HG03460 (cell line): ENCODE results near the gene ARL15.
"Not testable (repeated sequence)": the region's sequence is repeated elsewhere in the genome, so short reads cannot be mapped to it uniquely, and the experiment has no call there.

Source experiments
- ATAC-seq: cut with Tn5 transposase; IDR thresholded peaks from one replicate; pipeline ENCODE4 v1.9.1; 2021; ENCODE audit not compliant: unreplicated experiment

The ARL15 gene

DNA sequence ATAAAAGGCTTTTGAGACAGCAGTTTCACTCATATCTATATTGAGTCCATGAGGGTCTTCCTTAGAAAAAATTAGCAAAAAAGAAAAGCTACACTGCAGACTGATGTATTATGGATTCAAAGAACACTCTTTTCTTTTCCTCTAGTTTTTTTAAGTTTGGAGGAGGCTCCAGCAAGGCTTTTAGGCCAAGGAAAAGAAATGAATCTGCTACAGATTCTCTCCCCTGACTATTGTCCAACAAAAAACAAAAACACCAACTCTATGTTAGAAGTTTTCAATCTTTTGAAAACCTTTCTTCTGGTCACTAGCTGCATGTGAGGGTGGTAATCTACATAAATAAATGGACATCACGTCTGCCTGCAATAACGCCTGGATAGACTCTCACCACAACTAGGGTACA lies 310.4 kb downstream of the ARL15 start:
- no peak for ATAC-seq

DNA sequence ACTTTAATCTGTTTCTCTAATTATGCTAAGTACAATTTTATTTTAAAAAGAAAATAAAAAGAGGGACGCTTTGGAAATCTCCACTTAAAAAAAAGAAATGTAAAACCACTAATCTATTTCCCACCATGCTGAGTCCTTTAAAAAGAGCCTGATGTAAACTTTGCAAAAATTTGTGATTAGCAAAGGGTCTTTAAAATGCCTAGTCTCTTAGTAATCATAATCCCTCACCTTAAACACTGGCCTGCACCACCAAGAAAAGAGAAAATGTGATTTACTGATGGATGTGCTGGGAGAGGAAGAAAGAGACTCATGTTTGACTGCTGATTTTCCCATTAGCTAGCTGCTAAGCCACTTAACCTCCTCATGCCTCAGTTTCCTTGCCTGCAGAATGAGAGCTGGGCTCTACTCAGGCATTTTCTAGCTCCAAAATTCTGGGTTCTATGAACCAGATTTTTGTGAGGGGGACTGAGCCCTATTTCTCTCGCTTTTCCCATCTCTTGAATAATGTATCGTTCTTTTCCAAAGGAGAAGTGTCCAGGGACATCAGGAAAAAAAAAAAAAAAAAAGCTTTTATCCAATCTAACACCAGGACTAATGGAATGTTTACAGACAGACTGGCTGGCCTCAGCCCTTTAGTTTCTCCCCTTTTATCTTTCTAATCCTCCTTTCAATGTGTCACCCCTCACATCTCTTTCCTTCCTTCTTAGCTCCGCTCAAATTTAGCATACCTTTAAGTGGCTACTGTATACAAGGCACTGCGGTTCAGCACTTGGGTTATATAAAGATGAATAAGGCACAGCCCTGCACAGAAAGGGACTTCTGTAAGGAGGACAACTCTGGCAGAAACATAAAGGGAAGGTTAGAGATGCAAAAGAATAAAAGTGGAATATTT lies 312.4 kb downstream of the ARL15 start:
- no peak for ATAC-seq

DNA sequence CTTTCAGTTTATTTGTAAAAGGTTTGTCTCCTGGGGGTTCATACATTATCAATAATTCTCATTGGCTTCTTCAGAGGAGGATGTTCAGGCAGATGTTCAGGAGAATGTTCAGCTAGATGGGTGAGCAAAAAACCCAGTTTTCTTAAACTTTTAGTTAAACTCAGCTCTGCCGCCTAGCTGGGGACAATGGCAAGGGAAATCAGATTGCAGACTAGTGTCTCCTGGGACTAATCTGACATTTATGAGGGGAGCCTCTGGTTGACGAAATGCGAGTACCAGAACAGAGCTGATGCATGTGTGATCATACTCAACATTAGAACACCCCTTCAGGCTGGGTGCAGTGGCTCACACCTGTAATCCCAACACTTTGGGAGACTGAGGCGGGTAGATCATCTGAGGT lies 314.4 kb downstream of the ARL15 start:
- ATAC-seq = no peak

DNA sequence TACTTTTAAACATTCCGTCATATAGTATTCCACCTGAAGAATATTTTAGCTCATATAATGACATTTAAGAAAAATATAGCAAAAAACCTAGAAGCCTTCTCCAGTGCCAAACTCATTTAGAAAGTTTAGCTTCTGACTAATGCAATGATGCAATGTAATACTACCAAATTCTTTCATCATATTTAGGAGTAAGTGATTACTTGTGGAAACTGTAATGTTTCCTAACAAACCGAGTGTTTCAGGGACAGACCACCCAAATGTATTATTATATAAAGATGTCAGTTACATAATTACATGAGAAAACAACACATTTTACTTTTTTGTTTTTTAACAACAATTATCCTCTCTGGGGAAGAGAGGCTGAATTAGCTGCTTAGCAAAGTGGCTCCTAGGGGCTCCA lies 316.2 kb downstream of the ARL15 start:
- ATAC-seq = no peak

DNA sequence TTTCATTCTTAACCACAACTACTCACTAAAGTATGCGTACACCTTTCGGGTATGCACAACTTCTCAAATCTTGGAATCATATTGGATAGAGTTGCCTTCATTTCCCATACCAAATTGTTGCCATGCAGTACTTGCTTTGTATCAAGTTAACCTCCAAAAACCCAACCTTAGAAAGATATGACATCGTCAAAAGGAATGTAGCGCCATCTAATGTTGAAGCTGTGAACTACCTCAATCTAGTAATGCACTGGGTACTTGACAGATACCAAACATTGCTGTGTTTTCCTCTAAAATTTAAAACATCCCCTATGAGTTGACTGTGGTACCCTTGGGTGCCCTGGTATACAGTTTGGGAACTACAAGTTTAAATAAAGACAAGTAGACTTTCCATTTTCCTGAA lies 318.4 kb downstream of the ARL15 start:
- no peak for ATAC-seq

DNA sequence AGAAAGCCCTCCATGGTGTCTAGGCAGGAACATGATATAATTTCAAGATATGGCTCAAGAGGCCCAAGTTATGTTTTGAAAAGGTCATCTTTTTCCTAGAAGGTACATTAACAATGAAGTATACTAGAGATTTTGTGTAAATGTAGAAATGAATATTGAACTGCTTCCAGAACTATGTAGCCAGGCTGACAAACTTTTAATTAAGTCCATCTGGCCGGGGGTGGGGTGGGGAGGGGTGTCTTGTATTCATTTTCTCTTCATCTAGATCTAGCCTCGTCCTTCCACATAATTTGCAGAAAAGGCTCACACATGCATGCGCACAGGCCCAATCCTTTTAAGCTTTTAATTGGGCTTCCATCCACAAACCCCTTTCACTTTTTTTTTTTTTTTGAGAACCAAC lies 323.3 kb downstream of the ARL15 start:
- no peak for ATAC-seq

DNA sequence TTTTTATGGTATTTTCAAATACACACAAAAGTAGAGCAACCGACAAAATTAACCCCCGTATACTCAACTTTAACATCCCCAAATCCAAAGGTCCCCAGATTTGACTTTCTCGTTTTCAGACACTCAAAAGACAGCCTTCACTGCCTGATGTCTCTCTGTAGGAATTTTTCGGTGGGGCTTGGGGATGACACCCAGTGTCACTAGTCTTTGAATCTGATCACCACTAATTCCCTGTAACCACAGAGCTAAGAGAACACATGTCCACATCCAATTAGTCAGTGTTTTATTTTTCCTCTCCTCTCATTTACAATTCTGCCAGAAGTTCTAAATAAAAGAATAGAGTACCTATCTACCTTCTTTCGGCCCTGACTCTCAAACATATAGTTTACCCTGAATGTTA lies 324.6 kb downstream of the ARL15 start:
- ATAC-seq = no peak

DNA sequence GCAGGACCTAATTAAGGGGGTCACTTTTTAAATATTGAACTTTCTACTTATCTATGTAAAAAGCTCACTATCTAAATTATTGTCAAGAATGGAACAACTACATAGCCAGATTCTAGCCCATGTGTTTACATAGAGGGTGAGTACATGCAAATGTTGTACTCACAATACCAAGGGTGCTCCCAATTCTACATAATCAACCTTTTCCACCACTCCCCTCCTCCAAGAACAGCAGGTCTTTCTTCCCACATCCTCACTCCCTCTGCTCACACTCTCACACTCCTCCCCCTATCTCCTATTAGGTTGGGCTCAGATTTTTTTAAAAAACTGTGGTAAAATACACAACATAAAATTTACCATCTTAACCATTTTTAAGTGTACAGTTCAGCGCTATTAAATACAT lies 325.4 kb downstream of the ARL15 start:
- no peak for ATAC-seq

DNA sequence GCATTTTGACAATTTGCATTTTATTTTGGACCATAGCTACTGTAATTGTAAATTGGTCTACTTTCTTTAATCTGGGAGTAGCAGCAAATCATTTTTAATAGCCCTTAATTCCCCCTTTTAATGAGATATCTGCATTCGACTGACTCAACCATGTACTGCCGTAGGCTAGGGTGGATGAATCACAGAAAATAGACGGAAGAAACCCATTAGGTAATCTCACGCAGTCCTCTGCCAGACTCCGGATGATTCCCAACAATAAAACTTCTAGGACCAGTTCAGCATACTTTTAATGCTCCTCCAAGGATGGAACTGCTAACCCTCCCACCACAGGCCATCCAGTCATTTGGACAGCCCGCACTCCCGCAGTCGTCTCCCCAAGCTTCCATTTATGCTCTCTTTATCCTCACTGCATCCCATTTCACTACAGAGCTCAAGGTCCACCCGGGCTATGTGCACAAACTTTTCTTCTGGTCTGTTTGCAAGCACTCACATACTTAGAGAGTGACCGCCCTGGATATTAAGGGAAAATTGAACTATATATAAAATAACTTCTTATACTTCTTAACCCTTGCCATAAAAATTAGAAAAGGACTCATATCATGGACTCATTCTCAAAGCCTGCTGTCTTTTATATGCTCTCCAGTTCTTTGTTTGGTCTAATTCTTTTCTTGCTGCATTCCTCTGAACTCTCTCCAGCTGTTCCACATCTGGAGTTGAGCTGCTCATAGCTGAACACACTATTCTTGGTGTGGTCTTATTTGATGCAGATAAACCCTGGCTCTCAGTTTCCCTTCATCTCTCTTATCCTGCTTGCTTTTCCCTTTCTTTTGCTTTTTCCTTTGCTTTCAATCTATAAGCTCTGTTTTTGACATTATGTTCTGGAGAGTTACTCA lies 326.6 kb downstream of the ARL15 start:
- no peak for ATAC-seq

DNA sequence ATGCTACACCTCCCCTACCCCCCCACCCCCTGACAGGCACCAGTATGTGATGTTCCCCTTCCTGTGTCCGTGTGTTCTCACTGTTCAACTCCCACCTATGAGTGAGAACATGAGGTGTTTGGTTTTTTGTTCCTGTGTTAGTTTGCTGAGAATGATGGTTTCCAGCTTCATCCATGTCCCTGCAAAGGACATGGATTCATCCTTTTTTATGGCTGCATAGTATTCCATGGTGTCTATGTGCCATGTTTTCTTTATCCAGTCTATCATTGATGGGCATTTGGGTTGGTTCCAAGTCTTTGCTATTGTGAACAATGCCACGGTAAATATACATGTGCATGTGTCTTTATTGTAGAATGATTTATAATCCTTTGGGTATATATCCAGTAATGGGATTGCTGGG lies 328.1 kb downstream of the ARL15 start:
- ATAC-seq = not testable (repeated sequence)

DNA sequence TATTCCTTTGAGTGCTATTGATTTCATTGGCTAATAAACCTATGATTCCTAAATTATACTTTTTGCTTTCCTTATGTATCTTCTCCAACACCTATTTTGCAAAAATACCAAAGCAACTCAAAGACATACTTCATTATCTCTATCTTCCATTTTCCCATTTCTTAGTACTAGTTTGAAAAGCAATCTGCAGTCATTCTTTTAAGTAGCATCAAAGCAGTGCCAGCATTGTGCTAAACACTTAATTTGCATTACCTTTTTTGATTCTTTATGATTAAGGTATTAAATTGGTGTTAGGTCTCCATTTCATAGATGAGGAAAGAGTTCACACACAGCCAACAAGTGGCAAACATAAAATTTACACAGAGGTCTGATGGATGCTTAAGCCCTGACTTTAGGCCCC lies 330.3 kb downstream of the ARL15 start:
- no peak for ATAC-seq

DNA sequence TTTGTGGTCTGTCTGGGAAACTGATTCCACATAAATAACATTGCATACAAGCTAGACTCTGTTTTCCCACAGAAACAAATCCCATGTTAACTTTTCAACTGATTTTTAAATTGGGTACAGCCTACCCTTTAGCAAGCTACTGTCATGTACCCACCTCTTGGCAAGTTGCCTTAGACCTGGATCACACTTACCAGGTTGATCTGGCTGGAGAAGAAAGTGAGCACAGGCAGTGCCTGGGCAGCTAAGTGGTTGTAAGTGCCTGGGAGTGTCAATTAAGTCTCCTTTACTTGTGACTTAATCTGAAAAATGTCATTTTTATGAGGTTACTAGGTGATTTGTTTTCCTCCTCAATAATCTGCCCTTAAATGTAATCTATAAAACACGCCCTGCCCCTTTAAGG lies 336.4 kb downstream of the ARL15 start:
- ATAC-seq = no peak

DNA sequence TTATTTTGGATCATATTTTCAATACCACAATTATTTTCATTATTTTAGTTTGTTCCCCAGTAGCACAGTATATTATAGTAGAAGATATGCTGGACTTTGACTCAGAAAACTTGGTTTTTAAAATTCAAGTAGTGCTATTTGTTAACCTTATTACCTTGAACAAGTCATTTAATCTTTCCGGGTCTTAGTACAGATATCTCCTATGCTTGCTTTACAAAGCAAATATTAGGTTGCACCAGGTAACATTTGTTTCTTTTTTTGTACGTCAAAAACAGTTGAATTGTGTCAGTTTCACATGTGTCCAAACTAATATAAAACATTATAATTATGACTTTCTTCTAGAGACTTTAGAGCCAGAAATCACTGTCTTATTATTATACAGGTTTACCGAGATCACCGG lies 338.1 kb downstream of the ARL15 start:
- no peak for ATAC-seq

DNA sequence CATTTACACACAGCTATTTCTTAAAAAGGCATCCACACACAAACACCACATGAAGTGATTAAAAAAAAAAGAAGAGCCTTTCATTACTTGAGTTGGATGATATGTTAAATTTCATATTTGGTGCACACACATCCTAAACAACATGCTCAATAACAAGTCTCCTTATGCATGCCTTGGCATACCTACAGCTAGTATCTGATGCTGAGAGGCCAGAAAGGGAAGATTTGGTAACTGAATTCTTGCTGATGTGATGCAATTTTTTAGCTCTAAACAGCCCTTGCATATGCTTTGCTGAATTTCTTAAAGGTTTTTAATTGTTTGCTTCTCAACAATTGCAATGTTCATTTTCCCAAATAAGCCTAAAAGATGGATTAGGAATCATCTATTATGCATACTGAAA lies 338.8 kb downstream of the ARL15 start:
- ATAC-seq = no peak

DNA sequence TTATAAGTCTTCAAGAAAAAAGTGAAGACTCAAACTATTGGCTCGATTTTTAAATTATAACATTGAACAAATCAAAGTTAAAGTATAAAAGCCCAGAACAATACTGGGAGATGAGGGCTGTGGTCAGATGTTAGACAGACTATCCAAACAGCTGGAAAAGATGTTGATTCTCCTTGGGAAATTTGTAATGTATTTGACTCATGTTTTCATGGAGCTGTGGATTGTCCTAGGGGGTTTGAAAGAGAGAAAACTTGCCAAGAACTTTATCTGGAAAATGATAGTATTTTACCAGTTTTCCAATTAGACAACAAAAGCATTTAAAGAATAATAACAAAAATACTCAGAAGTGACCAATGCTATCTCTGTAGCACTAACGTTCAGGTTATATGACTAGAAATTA lies 339.2 kb downstream of the ARL15 start:
- no peak for ATAC-seq

DNA sequence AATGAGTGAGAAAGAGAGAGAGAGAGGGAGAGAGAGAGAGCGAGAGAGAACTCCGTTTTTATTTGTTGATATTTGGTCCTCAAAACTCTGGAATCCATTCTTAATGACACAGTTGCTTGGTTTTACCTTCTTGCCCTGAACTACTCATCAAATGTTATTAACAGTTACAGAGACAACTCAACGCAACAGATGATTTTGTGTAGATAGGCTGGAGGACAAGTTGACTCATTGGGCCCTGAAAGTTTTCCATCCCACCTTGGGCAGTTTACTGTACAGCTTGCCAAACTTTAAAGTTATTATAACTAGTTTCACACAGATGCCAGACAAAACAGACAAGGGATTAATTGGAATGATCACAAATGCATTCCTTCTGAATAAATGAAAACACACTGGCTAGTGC lies 339.9 kb downstream of the ARL15 start:
- no peak for ATAC-seq

DNA sequence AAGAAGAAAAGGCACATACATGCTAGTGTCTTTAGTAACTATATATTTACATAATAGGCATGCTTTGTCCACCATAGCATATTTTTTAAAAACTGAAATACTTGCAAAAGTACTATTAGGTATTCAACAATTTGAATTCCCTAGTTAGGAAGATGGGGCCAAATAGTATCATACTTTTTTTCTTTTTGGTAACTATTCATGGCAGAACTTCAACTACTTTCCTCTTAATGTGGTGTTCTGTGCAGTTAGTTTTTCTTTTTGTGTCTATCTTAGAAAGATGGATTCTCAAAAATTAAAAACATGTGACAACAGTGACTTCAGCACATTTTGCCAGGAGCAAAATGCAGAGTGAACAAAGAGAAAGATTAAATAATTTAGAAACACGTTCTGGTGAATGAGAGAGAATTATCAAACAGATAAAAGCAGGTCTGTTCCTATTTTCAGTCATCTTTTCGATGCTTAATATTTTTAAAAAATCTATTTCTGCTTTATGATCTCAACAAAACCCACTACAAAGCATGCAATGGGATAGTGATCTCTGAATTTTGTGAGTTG lies 341.1 kb downstream of the ARL15 start:
- no peak for ATAC-seq

DNA sequence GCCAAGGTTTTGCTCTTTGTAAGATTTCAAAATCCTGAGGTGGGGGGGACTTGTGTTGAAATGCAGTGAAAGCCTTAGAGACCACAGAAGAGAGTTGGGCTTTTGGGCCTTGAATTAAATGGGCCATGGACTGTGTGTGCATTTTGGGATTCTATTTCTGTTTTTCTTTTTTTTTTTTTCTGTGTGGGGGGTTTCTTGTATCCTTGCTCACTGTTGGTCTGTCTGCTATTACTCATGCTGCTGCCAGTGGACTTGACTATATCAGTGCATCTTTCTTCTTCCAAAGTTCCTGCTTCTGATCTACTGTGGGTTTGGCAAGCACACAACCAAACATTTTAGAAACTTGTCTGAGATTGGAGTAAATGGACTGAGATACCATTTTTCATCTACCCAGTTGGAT lies 344.9 kb downstream of the ARL15 start:
- no peak for ATAC-seq

DNA sequence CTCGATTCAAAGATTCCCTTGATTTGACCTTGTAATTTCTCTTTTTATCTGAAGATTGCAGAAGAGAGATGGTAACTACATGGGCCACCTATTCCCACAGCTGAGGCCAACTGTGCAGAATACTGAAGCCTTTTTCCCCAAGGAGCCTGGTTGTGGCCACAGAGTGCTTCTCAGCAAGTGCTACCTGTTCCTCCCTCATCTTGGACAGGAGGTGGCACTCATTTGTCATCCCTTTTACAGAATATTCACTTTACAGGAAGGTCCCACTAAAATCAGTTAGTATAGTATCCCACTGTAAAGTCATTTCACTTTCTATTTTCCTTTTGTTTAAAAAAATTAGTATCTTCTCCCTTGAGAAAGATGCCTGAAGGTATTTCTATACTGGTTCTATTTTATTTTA lies 346.4 kb downstream of the ARL15 start:
- ATAC-seq = no peak

DNA sequence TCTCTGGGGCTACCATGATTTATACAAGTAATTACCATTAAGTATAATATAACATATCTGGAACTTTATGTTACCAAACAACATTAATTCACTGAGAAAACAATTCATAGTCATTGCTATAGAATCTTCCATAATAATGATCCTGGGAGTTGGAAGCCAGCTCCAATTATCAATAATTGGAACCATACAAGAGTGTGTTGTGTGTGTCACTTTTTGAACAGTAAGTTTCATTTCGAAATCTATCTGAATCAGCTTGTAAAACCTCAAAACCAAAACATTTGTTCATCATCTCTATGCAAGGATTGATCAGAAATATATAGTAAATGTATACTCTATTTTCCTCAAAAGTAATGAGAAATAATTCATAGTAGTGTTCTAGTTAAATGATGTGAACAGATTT lies 348.1 kb downstream of the ARL15 start:
- no peak for ATAC-seq

DNA sequence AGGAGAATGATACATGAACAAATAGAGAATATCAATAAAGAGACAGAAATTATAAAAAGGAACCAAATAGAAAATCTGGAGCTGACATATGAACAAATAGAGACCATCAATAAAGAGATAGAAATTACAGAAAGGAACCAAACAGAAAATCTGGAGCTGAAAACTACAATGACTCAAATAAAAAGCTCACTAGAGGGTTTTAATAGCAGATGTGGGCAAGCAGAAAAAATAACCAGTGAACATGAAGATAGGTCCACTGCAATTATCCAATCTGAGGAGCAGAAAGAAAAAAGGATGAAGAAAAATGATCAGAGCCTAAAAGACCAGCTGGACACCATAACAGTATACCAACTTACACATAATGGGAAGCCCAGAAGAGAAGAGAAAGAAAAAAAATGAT lies 353.7 kb downstream of the ARL15 start:
- ATAC-seq = no peak

DNA sequence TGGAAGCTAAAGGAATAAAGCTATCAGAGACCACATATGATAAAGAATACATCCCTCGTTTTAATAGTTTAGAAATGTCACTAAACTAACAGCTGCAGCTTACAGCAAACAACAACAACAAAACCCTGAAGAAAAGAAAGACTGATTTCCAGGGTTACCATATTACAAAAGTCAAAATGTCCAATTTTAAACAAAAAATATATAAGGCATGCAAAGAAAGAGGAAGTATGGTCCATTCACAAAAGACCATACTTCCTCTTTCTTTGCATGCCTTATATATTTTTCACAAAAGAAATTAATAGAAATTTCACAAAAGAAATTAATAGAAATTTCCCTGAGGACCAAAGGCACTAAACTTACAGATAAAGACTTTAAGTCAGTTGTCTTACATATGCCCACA lies 354.2 kb downstream of the ARL15 start:
- no peak for ATAC-seq
